ENCODE data around the gene QSOX1.

The QSOX1 gene

DNA sequence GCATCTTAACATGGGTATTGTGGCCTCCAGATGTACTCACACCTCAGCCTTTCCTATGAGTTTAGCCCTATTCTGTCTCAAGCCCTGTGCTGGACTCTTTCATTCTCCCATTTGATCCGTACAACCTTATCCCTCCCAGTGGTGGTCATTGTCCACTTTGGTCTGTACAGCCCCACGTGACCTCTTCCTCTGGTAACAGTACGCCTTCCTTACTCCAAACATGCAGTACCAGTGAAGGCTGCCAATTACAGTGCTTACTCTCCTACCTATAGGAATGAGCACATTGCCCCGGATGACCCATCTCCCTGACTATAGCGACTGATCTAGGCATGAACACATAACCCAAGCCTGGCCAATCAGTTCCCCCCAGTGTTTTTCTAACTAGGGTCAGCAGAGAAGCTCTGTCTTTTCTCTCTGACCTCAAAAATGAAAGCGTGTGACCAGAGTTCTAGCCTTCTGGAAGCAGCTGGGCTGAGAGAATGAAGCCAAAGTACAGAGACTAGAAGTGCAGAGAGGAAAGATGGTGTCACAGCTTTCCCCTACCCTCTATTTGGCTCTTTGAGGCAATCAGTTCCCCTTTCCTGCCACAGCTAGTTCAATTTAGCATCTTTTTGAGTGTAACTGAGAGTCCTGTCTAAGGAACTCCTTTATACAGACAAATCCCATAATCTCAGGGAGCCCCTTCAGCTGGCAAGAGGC, 9.9 kb upstream of the QSOX1 start:
- Histone ChIP-seq H3K36me3 (no peaks in the 10 kb centered on the region), H3K4me3 (ENCODE audit: low read depth, low read length) (no peak overlapping the region), H3K4me1 (no peaks in the 10 kb centered on the region), H3K9me3 (no peaks in the 10 kb centered on the region), H3K27me3 (no peaks in the 10 kb centered on the region)
- TF ChIP-seq, protein P1, sequence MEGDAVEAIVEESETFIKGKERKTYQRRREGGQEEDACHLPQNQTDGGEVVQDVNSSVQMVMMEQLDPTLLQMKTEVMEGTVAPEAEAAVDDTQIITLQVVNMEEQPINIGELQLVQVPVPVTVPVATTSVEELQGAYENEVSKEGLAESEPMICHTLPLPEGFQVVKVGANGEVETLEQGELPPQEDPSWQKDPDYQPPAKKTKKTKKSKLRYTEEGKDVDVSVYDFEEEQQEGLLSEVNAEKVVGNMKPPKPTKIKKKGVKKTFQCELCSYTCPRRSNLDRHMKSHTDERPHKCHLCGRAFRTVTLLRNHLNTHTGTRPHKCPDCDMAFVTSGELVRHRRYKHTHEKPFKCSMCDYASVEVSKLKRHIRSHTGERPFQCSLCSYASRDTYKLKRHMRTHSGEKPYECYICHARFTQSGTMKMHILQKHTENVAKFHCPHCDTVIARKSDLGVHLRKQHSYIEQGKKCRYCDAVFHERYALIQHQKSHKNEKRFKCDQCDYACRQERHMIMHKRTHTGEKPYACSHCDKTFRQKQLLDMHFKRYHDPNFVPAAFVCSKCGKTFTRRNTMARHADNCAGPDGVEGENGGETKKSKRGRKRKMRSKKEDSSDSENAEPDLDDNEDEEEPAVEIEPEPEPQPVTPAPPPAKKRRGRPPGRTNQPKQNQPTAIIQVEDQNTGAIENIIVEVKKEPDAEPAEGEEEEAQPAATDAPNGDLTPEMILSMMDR (IDR thresholded peaks at IDR 0.05; ENCODE audit: low read depth, low read length) = no peak
- DNase-seq = no peak

DNA sequence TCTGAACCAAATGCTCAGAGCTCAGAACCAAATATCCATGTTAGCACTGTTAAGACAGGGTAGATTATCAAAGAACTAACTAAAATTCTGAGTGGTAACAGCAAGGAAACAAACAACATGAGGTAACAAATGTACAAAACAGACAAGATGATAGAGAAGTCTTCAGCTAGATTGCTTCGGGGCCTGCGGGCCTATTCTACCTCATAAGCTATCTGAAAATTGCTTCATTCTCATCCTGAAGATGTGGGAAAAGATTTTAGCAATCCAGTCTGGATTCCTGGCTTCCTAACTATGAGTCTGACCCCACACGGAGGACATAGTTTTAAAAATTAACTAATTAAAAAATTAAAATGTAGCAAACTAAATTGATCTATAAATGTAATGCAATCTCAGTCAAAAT, 9.2 kb upstream of the QSOX1 start:
- Histone ChIP-seq H3K9me3 (no peaks in the 10 kb centered on the region), H3K4me1 (no peaks in the 10 kb centered on the region), H3K36me3 (no peaks in the 10 kb centered on the region), H3K4me3 (ENCODE audit: low read depth, low read length) (no peak overlapping the region), H3K27me3 (no peaks in the 10 kb centered on the region)
- TF ChIP-seq, protein P1 (IDR thresholded peaks at IDR 0.05; ENCODE audit: low read depth, low read length) = no peak
- no peak for DNase-seq

DNA sequence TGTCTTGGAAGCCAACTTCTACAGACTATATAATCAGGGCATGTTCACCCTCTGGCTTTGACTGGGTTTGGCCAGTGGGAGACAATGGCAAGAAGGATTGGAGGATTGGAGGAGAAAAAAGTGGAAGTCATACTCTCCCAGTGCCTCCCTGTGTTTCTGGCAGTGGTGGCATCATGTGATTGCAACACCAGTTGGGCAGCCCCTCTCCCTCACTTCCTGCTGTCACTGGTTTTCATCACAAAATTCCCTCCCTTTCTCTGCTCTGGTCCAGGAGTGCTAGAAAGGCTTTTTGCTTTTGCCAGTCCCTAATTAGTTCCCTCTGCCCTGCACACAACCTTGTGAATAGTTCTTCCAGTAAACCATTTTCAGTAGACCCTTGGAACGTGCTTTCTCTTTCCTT, 3.7 kb upstream of the QSOX1 start:
- Histone ChIP-seq H3K4me1 (no peaks in the 10 kb centered on the region), H3K36me3 (no peaks in the 10 kb centered on the region), H3K4me3 (ENCODE audit: low read depth, low read length) (no peak overlapping the region), H3K27me3 (no peaks in the 10 kb centered on the region), H3K9me3 (no peaks in the 10 kb centered on the region)
- TF ChIP-seq, protein P1 (IDR thresholded peaks at IDR 0.05; ENCODE audit: low read depth, low read length) = no peak
- no peak for DNase-seq

DNA sequence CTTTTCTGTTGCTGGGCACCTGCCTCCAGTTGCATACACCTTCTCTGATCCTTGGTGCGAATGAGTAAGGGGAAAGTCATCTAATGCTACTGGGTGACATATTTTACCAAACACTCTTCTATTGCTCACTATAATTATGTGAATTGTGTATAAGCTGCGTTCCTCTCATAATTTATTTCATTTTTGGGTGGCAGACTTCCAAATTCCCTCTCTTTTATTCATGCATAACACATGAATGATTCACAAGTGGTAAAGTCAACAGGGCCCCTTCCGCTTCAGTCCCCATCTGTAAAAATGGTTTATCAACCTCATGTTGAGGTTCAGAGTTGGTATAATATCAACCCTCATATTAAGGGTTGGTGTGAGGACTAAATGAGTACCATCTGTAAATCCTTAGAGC, 3.2 kb upstream of the QSOX1 start:
- no peaks in the 10 kb centered on the region for H3K9me3 ChIP-seq
- TF ChIP-seq, protein P1 (IDR thresholded peaks at IDR 0.05; ENCODE audit: low read depth, low read length) = no peak
- H3K4me1 ChIP-seq = no peaks in the 10 kb centered on the region
- H3K36me3 ChIP-seq = no peaks in the 10 kb centered on the region
- no peak overlapping the region for H3K4me3 ChIP-seq (ENCODE audit: low read depth, low read length)
- no peak for DNase-seq
- no peaks in the 10 kb centered on the region for H3K27me3 ChIP-seq

DNA sequence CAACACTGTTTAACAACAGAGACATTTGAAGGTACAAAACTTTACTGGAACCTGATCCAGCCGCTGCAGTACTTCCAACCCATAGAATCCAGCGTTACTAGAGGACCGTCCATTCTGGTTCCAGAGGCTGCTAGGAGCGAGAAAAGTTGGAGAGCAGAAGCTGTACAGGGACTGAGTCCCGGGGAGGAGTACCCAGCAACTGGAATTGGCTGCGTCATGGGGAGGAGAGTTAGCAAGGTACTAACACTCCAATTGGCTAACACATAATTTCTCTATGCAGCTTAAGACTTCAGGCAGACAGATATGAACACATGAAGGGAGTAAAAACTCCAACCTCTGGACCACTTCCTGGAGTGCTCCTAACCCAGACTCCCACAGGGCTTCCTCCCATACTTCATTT, 2.1 kb upstream of the QSOX1 start:
- H3K27me3 ChIP-seq = no peaks in the 10 kb centered on the region
- no peak overlapping the region for H3K4me3 ChIP-seq (ENCODE audit: low read depth, low read length)
- no peaks in the 10 kb centered on the region for H3K4me1 ChIP-seq
- H3K36me3 ChIP-seq = no peaks in the 10 kb centered on the region
- no peak for DNase-seq
- TF ChIP-seq, protein P1 (IDR thresholded peaks at IDR 0.05; ENCODE audit: low read depth, low read length) = no peak
- H3K9me3 ChIP-seq = no peaks in the 10 kb centered on the region

DNA sequence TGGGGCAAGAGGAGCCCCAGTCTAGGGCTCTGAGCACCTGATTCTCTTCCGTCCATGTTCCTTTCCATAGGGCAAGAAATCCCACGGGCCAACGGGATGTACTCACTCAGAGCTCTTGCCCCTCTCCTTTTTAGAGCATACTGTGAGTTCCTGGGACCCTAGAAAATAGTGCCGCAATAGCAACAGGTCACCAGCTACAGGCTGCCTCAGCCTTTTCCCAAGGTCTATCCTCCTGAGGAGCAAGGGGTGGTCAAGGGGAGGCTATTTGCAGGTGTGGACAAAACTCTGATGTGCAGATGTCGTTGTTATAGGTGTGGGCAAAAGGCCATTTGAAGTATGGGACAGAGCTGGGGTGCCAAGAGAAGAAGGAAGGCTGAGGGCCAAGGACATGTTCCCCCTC, 1.6 kb upstream of the QSOX1 start:
- TF ChIP-seq, protein P1 (IDR thresholded peaks at IDR 0.05; ENCODE audit: low read depth, low read length) = no peak
- H3K27me3 ChIP-seq = no peaks in the 10 kb centered on the region

More for the DNA sequence above, 1.6 kb upstream of the QSOX1 start:
- no peak for DNase-seq
- H3K36me3 ChIP-seq = no peaks in the 10 kb centered on the region
- no peaks in the 10 kb centered on the region for H3K9me3 ChIP-seq
- H3K4me3 ChIP-seq (ENCODE audit: low read depth, low read length) = no peak overlapping the region
- no peaks in the 10 kb centered on the region for H3K4me1 ChIP-seq
